ENCODE data around the gene TCF3.
A peak's percentile ranks its signal among the peaks of the same experiment; 100 is the strongest.

The TCF3 gene

DNA sequence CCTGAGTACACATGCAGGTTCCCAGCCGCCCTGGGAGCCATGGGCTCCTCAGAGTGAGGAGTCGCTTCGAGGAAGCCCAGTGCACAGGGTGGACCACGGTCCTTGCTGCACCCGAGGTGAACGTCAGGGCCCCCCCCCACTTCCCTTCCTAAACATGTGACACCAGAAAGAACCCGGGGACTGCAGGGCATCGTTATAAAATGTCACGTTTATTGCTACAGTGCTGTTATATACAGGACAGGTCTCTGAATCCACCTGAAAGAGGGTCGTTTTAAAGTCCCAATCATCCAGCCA lies 43.4 kb downstream of the TCF3 start:
- DNase-seq: no peak

DNA sequence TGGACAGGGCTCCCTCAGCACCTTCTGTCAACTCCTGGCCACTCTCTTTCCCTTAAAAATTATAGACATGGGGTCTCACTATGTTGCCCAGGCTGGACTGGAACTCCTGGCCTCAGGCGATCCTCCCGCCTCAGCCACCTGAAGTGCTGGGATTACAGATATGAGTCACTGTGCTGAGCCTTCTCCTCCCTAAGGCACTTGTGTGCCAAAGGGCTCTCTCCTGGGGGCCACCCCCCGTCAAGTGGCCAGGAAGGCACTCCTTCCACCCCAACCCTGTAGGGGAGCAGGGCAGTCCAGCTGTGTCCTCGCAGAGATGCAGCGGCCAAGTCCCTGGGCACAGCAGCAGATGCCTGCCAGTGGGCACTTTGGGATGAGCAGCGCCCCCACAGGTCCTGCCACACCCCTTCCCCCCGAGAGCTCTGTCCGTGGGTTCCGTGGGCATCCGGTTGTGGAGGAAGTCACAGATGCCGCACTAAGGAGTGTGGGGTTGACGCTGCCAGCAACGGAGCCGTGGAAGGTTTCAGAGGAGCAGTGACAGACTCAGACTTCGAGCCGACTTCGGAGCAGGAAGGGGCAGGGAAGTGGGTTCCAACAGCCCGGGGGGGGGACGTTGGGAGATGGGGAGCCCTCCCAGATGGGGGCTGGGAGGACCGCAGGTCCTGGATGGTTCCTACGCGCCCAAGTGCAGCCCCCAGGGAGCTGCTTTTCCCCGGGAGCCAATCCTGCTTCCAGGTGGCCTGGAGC lies 43.9 kb downstream of the TCF3 start:
- DNase-seq: no peak

DNA sequence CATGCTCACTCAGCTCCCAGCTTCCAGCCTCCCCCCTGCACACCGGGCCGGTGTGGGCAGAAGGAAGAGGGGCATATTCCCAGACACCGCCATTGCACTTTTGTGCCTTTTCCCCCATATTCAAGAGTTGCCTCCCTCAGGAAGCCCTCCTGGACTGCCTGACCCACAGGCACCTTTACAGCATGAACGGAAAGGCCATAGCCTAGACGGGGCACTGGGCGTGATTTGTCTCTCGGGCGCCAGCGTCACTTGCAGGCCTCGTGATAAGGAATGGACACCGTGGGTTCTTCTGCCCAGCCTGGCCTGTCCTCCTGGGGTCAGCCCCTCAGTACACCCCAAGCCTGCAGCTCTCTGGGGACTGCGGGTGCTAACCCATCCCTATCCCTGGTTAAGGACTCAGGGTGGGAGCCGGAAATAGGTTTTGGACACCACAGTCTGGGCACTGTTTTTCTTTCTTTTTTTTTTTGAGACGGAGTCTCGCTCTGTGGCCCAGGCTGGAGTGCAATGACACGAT lies 46.2 kb downstream of the TCF3 start:
- DNase-seq: no peak

DNA sequence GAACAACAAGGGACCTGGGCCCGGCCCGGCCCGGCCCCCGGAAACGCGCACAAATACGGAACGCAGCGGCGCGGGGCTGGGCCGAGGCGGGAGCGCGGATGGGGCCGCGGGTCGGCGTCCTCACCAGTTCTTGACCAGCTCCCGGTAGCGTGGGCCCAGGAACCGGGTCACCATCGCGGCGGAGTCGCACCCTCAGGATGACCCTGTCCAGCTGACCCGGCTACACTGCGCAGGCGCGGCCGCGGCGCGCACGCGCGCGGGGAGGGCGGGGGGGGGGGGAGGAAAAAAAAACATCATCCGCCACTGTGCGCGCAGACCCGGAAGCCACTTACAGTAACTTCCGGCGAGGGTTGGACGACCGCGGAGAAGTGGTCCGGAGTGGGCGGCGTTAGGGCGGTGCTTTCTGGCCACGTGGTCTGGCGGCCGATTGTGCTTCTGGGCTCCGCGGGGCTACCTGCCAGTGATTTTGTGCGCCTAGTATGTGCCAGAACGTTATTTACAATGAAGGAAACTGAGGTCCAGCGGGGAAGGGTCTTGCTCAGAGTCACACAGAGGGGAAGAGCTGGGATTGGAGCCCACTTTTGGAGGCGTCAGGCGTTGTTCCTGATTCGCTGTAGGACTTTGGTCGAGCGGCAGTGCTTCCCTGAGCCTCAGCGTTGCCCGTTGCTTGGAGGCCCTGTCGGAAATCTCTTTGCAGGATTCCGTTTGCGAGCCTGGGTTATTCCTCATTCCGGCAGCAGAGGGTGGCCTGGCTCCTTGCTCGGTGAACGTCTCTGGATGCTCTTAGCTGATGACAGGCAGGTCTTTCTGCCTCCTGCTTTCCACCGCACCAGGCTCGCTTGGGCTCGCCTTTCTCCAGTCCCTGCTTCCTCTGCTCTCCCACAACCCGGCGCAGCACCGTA lies 46.9 kb downstream of the TCF3 start, which contains the start of gene UQCR11:
UQCR11 (minus strand) TSS at position 227 of the 902 bp plus-strand sequence; CDS start at position 174, 53 bp downstream.
- DNase-seq: peak; percentile 84

DNA sequence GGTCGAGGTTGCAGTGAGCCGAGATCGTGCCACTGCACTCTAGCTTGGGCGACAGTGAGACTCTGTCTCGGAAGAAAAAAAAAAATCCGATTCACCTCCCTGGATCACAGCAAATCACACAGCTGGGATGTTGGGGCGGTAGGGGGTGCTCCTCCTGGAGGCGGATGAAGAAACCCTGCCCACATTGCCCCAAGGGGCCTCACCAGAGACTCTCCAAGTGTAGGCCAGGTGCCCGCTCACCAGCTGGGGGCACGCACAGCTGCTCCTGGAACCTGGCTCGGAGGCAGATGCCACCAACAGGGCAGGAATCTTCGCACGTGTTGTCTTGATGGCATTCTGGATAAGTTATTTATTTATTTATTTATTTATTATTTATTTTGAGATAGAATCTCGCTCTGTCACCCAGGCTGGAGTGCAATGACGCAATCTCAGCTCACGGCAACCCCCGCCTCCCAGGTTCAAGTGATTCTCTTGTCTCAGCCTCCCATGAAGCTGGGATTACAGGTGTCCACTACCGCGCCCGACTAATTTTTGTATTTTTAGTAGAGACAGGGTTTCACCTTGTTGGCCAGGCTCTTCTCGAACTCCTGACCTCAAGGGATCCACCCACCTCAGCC lies 50.2 kb downstream of the TCF3 start:
- no peak for DNase-seq

DNA sequence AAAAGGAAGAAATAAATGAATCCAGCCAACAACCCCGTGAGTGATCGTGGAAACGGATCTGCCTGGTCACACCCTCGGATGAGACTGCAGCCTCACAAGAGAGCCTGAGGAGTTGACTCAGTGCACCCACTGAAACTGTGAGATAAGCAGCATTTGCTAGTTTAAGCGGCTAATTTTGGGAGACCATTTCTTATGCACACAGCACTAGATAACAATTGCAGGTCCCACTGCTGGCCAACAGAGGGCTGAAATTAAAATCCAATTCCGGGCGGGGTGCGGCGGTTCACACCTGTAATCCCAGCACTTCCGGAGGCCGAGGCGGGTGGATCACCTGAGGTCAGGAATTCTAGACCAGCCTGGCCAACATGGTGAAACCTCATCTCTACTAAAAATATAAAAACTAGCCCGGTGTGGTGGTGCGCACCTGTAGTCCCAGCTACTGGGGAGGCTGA lies 50.8 kb downstream of the TCF3 start:
- DNase-seq: no peak

DNA sequence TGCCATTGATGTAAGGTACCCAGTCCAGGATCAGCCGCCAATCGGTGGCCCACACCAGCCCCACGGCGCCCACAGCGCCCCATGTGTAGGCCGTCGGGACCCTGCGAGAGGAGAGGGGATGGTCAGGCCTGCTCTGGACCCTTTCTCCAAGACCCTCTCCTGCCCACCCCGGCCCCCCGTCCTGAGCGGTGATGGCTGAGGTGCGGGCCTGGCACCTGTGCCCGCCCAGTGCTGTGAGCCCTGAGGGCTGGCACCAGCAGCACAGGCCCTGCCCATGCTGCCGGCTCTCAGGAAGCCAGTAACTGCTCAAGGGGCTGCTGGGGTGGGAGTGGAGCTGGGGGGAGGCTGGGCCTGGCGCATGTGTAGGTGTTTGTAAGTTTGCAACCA lies 53.0 kb downstream of the TCF3 start:
- no peak for DNase-seq

DNA sequence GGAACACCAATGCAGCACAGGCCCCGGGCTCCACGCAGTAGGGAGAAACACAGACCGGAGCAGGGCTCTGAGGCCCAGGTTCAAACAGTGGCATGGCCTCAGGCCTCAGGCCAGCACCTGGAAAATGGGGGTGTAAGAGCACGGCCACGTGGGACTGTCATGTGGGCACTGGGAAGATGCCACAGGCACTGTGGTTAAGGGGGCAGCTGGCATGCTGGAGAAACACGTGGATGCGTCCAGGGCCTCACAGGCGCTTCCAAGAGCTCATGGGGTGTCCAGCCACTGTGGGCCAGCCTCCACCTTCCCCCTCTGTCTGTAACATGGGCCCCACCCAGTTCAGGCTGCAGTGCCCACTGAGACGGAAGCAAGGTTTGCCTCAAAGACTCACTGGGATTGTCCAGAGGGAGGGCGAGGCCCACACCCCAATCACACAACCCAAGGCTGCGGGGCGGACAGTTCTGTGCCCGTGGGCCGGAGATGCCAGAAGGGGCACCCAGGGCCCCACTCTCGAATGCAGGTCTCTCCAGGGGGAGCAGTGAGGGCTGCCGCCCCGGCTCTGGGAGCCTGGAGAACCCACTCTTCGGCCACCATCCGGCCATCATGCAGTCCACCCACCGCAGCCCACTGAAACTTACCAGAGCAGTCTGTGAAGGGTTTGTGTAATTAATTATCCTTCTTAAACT lies 53.5 kb downstream of the TCF3 start:
- no peak for DNase-seq

DNA sequence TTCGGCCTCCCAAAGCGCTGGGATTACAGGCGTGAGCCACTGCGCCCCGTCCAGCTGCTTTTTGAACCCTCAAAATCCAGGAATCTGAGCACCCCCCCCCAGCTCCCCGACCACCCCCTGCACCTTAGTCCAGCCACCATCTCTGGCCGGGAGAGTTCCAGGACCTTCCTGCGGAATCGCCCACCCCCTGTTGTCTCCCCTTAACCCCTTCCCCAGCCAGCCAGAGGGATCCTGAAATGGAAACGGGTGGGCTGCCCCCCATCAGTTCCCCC lies 59.0 kb downstream of the TCF3 start:
- DNase-seq: no peak

DNA sequence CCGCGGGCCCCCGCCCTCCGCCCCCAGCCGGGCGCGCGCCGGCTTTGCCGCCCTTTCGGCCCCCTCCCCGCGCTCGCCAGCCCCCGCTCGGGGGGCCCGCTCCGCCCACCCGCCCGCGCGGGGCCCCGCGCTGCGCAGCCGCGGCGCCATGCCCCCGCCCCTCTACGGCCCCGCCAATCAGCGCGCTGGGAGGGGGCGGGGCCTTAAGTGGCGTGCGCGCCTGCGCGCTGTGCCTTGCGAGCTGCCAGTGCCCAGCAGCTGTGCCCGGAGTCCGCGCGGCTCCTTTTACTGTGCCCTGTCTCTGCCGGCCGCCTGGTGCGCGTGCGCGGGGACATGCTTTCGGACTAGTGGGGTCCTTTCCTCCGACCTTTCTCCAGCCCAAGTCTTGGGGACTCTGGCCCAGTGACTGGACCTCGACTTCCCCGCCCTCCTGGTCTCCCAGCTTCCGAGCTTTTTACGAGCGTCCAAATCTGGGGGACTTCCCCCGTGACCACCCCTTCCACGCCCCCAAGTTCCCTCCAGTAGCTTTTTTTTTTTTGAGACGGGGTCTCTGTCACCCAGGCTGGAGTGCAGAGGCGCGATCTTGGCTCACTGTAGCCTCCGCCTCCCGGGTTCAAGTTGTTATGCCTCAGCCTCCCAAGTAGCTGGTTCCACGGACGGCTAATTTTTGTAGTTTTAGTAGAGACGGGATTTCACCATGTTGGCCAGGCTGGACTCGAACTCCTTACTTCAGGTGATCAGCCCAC lies 59.5 kb downstream of the TCF3 start, which contains the start of gene MBD3:
MBD3 (minus strand) TSS at position 111 of the 746 bp plus-strand sequence. CDS start 234 bp downstream, outside the sequence.
- peak; percentile 86 for DNase-seq

DNA sequence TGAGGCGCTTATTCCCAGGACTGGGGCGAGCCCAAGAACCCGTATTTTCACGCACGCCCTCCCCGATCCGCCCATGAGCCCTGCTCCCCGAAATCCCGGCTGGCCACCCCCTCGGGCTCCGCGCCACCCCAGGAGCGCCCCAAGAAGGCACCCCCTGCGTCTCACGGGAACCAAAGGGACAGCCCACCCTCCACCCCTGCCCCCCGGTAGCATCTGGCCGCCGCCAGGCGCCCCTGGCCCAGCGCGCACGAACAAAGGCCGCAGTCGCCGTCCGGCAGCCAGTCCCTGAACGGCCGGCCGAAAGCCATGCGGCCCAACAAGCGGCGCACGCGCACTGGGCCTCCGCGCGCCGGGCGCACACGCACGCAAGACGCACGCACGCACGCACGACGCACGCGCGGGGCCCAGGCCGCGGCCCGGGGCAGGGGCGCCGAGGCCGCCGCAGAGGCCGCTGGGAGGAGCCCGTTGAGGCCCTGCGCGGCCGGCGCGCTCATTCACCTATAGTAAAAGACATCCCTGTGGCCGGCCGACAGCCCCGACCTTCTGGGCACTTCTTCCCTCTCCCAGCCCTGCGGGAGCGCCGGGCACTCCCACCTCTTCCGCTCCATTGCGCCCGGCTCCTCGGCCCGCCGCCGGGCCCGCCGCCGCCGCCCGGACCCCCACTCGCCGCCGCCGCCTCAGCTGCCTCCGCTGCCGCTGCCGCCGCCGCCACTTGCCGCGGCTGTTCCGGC lies 60.2 kb downstream of the TCF3 start:
- DNase-seq: peak; percentile 72

DNA sequence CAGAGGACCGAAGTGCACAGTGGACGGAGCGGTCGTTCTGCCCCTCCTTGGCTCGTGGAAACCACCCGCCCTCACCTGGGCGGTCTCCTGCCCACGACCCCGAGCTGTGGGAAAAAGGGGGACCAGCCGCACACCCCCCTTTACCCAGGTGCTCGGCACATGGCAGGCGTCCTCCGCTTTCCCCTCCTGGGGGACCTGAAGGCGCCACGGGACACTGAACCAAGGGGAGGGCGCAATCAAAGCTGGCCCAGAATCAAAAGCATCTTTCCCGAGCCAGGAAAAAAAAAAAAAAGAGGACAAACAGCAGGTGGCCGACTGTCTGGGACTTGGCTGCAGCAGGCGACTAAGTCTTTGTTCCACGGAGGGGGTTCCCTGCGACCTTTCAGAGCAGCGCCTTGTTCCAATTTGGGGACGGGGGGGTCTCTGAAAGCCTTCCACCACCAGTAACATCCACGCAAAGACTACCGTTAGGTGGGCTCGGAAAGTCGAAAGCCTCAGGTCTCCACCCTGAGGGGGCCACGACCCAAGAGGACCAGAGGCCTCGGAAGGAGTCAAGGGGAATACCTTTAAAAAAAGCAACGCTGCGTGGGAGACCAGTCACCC lies 60.9 kb downstream of the TCF3 start:
- DNase-seq: no peak

DNA sequence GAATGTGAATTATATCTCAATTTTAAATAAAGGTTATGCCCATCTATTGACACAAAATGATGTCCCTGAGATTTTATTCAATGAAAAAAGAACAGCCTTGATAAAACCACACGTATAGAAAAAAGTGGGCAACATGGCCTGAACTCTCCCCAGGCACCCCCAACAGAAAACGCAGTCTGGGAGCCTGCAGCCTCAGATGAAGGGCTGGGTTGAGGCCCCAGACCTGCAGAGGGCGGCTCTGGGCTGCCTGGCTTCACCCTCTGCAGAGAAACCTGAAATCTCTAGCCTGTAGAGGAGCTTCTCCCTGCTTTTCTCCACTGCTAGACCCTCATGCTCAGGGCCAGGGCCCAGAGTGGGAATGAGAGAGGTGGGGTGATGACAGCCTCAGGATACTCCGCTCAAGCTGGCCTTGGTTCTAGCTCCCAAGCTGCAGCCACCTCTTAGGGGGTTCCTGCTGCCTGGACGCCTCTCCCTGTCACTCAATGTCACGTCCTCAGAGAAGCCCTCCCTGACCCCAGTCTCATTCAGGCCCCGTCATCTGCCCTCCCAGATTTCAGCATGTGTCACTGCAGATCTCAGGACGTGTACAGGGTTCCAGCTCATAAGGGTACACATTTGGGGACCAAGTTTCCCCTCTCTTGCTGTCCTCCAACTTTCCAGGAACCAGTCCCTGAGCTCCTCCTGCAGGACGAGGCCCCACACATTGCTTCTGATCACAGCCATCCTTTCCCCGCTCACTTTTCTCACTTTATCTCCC lies 61.6 kb downstream of the TCF3 start:
- no peak for DNase-seq

DNA sequence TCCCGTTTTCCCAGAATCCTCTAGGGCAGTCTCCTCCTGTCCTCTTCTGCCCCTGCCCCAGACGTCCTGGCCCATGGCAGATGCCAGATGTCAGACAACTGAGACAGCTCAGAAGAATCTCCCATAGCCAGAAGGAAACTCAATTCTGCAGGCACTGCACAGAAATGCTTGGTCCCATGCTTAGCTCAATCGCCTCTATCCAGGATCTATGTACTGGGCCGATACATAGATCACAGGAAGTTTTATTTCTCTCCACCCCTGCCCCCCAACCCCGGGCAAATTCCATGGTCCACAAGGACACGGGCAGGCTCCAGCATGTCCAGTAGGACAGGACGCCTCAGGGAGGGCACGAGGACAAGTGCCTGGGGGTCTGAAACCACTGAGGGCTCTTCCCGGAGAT lies 64.5 kb downstream of the TCF3 start:
- no peak for DNase-seq

DNA sequence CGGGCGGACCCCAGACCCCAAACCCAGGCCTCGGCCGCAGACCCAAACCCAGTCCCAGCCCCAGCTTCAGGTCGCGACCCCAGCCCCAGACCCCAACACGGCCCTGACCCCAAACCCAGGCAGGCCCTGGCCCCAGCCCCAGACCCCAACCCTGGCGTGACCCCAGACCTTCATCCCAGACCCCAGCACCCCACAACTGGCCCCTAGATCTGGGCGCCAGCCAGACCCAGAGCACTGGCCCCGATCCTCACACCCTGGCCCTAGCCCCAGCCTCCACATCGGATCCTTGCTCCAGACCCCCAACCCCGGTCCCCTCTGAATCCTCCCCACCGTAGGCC lies 67.2 kb downstream of the TCF3 start:
- no peak for DNase-seq

DNA sequence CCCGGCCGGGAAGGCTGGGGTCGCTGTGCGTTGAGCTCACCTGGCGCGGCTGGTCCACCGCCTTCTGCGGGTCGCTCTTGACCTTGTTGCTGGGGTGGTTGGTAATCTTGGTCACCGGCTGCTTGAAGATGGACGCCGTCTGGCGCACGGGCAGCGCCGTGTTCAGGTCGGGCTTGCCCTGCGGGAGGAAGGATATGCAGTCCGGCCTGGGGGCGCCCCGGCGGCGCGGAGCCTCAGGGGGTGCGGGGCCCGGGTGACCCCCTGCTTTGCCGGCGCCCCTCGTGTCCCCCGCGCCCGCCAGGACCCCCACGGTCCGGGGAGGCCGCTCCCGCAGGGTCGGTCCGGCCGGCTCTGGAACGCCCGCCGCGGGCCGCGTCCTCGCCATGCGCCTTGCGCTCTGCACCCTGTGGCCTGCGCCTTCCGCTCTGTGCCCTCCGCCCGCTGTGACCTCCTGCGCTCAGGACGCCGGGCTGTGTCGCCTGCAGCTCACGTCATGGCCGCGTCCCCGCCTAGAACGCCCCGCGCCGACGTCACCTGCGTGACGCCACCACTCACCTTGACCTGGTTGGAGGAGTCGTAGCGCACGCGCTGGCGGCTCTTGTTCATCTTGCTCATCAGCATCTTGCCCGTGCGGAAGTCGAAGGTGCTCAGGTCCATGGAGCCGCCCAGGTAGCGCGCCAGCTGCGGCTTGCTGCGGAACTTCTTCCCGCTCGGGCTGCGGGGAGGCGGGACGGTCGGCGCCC lies 67.7 kb downstream of the TCF3 start:
- DNase-seq: no peak

DNA sequence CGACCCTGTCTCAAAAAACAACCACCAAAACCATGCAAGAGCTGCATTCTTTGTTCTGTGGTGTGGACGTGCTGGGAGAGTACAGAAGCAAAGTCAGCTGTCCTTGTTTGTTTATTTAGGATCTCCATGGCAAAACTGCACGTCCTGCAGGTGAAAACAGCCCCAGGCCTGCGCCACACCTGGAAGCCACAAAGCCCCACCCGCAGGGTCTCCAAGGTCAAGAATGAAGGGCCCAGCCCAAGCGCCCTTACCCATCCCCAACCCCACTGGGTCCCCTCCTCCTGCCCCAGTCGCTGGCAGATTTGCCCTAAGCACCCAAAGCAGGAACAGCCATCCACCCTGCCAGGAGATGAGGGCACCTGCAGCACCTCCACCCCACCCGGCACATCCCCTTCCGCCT lies 70.2 kb downstream of the TCF3 start:
- no peak for DNase-seq

DNA sequence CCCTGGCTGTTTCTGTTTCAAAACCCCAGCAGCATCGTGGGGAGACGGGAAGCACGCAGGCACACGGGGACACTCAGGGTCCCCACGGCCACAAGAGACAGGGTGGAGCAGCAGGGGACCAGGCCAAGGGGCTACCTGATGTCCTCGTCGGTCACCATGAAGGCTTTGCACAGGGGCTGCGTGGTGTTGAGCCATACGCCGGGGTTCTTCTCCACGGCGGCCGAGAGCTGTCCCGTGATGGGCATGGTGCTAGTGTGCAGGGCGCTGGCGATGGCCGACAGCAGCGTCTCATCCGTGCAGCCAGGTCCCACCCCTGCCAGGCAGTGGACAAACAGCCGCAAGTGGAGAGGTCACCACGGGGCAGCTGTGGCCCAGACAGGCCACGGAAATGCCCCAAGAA lies 71.5 kb downstream of the TCF3 start:
- no peak for DNase-seq

DNA sequence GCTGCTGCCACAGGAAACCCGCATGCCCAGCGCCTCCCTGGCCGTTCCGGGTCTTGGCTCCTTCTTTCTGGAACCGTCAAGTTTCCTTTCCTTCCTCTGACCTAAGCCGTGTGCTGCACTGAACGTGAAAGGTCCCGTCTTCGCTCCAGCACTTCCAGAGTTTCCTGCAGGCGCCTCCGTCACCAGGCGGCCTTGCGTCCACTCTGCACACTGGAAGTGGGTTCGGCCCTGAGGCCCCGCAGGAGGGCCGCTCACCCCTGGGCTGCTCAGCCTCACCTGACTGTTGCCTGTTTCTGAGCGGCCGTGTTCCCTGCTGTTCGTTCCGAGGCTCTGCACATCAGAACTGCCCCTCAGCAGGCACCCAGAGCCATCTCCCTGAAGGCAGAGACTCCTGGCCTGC lies 72.0 kb downstream of the TCF3 start:
- DNase-seq: no peak

DNA sequence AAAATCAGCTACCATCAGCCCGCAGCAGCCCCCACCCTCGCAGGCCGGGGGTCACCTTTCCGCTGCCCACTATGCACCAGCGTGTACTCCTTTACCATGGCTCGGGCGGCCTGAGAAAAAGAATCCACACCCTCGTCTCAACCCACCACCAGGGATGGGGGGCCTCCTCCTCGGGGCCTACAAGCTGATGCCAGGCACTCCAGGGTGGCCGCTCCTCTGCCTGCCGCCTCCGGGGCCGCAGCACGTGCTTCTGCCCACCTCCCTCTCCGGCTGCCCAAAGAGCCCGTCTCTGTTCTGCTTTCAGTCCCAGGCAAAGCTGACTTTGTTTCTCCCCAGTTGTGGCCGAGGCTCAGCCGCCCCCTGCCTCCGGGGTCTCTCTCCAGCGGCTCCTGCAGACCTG lies 73.2 kb downstream of the TCF3 start:
- DNase-seq: no peak

All from effector CD8-positive, alpha-beta T cell (primary cell).